GM12878 (cell line): ENCODE results near the gene LBH. TPM values are rescaled to one million over a fixed set of nuclear protein-coding genes. Genes with fewer than 3 reads are reported as not detected.

ENCODE experiments used
- polyA plus RNA-seq, 11 experiments: library from polyadenylated mRNA; depleted of rRNA in 4 of 11; unstranded in 6 of 11; stranded (reverse) in 5 of 11; fragments of >200 nt; fragmentation: Nextera tagmentation in 4 of 11; fragmentation: Illumina TruSeq in 1 of 11; extraction: Ambion mirVana in 4 of 11; extraction: Trizol in 1 of 11; gene quantifications; 1 replicate in 1 of 11; 2 replicates in 10 of 11; pipeline versions ENCODE4 v1.2.1 to v1.2.3, GENCODE V29; 2011 to 2016; ENCODE audit warnings: inconsistent platforms in 2 of 11, missing spikeins in 2 of 11, low read depth in 1 of 11
- small RNA-seq: library from RNA; depleted of rRNA; stranded (forward); fragments of <200 nt; gene quantifications from one replicate; pipeline ENCODE3, GENCODE V24; 2014
- total RNA-seq, 4 experiments: library from RNA; depleted of rRNA in 3 of 4; stranded (reverse); fragments of >200 nt in 3 of 4; fragmentation: Illumina TruSeq in 1 of 4; extraction: Trizol in 1 of 4; gene quantifications; 2 replicates each; pipeline versions ENCODE4 v1.2.1 to v1.2.3, GENCODE V29; 2013 to 2021

Gene LBH
- total and polyA plus RNA-seq, 10 of the 15 experiments (the other 5 are each of a cell fraction or from before 2014, with no cell fraction given), result 9.3 to 133 (median 34.1) TPM

Small RNAs within 50 kb of the gene (small RNA-seq; reads per million reads assigned to genes)
- gene SNORA10B, result not detected

Other genes with a start within 250 kb of the LBH start
- 21.6 and 27.4 TPM in 2 replicates for gene YPEL5, start 84.5 kb upstream of the LBH start, total RNA-seq (2014; rRNA removed)
- 19.5 and 20.1 TPM in 2 replicates for gene YPEL5, start 84.5 kb upstream of the LBH start, total RNA-seq (2014; rRNA removed; fragmentation: Illumina TruSeq; extraction: Trizol)
- gene YPEL5, start 84.5 kb upstream of the LBH start, total RNA-seq (2021), result 21.6 and 22.5 TPM in 2 replicates
- gene YPEL5, start 84.5 kb upstream of the LBH start, polyA plus RNA-seq (2011; rRNA removed), result 47.3 and 58.4 TPM in 2 replicates
- gene YPEL5, start 84.5 kb upstream of the LBH start, polyA plus RNA-seq (2014; fragmentation: Illumina TruSeq; extraction: Trizol), result 21.8 and 27.7 TPM in 2 replicates
- 10 to 100 TPM; 24.9 to 43.6 TPM for gene YPEL5, start 84.5 kb upstream of the LBH start, polyA plus RNA-seq (2014; fragmentation: Nextera tagmentation; extraction: Ambion mirVana)
- gene YPEL5, start 84.5 kb upstream of the LBH start, polyA plus RNA-seq (2014; rRNA removed), result 21.7 and 24.3 TPM in 2 replicates
- 10 to 100 TPM; 18.8 to 19.2 TPM for gene YPEL5, start 84.5 kb upstream of the LBH start, polyA plus RNA-seq (2016; fragmentation: Nextera tagmentation; extraction: Ambion mirVana)
- 9.6 and 11.1 TPM in 2 replicates for gene LCLAT1, start 215.7 kb downstream of the LBH start, total RNA-seq (2014; rRNA removed)
- gene LCLAT1, start 215.7 kb downstream of the LBH start, total RNA-seq (2014; rRNA removed; fragmentation: Illumina TruSeq; extraction: Trizol), result 14.5 and 15.7 TPM in 2 replicates
- 17.5 and 18.6 TPM in 2 replicates for gene LCLAT1, start 215.7 kb downstream of the LBH start, total RNA-seq (2021)
- 16.2 and 22.7 TPM in 2 replicates for gene LCLAT1, start 215.7 kb downstream of the LBH start, polyA plus RNA-seq (2011; rRNA removed)
- 10.8 and 11.9 TPM in 2 replicates for gene LCLAT1, start 215.7 kb downstream of the LBH start, polyA plus RNA-seq (2014; fragmentation: Illumina TruSeq; extraction: Trizol)
- 10 to 100 TPM in 1 of 2 experiments, 1 to 10 TPM in 1; 8.1 to 33.0 TPM for gene LCLAT1, start 215.7 kb downstream of the LBH start, polyA plus RNA-seq (2014; fragmentation: Nextera tagmentation; extraction: Ambion mirVana)
- 8.5 and 9.4 TPM in 2 replicates for gene LCLAT1, start 215.7 kb downstream of the LBH start, polyA plus RNA-seq (2014; rRNA removed)
- 10 to 100 TPM; 22.7 to 24.3 TPM for gene LCLAT1, start 215.7 kb downstream of the LBH start, polyA plus RNA-seq (2016; fragmentation: Nextera tagmentation; extraction: Ambion mirVana)